SH-SY5Y (cell line): ENCODE measurements around the gene DAAM1.

Experiments used
- GATA2 ChIP-seq: IDR thresholded peaks from 2 replicates; pipeline ENCODE4 v1.6.1; 2011; ENCODE audit warnings: mild to moderate bottlenecking, low read depth, low read length
- GATA3 ChIP-seq: IDR thresholded peaks from 2 replicates; pipeline ENCODE4 v1.6.1; 2011; ENCODE audit warnings: low read depth, mild to moderate bottlenecking, low read length, moderate library complexity

GRCh38 chr14:59317798-59318505 lies 129.5 kb downstream of the DAAM1 start:
- no peak for TF ChIP-seq GATA2
- no peak for TF ChIP-seq GATA3
